NCI-H526 (cell line): ENCODE measurements around the gene CLRN3.

ENCODE experiments used
- DNase-seq, 2 experiments: peaks; one replicate each; lab custom pipeline; 2025; lab: John Stamatoyannopoulos, UW

The CLRN3 gene

DNA sequence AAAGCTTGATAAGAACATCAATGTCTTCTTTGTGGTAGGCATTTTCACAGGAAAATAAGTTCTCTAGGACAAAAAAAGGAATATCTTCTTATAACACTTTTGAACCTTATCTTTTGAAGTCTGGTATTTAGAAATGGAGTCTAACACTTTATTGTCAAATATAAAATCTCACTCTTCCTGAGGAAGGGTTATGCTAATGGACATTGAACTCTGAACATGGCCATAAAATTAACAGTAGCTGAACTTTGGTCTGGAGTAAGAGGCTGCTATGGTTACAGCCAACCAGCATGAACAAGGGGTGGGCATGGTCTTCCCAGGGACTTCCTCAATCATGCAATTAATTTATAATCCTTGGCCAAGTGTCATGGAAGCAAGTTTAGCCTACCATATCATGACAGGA is at the start of gene CLRN3:
CLRN3 (minus strand) TSS at position 199 of the 400 bp plus-strand sequence; CDS start at position 42, 157 bp downstream.
- peak; percentile 83 to 85 for DNase-seq

DNA sequence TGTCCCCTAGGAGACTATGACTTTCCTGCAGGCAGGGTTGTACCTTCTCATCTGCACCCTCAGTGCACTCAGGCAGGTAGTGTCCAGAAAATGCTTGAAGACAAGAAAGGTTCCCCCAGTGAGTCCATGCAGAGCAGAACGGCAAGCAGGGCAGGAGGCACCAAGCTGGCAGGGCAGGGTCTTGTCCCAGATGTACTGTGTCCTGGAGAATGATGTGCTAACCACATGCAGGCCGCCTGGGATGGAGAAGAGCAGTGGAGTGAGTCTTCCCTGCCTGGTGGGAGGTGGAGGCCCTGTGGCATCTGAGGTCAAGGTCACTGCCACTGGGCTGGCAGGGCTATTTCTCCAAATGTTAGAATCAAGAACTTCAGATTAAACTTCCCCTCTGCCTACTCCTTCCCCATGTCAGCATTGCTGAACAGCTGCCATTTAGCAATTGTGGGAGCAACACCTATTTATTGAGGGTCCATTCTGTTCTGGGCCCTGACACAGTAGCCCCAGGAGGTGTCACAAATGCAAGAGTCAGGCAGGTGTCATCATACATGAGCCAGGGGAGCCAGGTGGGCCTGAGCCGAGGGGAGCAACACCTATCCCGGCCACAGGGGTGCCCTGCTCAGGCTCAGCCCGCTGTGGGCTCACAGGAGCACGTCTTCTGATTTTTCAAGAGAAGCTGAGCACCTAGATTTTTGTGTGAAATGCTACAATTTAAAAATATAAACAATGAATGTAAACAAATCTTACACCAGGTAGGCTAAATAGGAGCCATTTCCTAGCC is 48.3 kb upstream of the CLRN3 start:
- no peak for DNase-seq

GRCh38 chr10:127939786-127940330 is 47.1 kb upstream of the CLRN3 start:
- no peak for DNase-seq

GRCh38 chr10:127937915-127938463 is 45.2 kb upstream of the CLRN3 start:
- DNase-seq, result no peak

- no peak for DNase-seq
Measured at GRCh38 chr10:127937069-127937468, 44.3 kb upstream of the CLRN3 start.

- no peak for DNase-seq
Measured at GRCh38 chr10:127935071-127935561, 42.4 kb upstream of the CLRN3 start.

- no peak for DNase-seq
Measured at GRCh38 chr10:127934383-127934782, 41.6 kb upstream of the CLRN3 start.

DNA sequence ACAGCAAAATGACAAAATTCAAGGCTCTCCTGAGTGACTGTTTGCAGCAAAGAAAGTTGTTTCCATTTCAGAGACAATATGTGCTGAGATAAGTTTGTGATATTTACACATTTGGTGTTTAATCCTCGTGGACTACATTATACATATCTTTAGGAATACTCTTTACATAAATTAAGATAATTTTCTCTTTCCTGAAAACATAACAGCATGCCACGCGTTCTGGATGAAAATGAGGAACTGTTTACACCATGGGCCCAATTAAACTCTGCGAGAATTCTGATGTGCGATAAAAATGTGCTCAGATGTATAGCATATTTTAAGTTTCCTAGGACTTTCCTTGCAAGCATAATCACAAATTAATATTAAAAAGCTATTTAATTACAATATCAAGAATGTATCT is 40.5 kb upstream of the CLRN3 start:
- DNase-seq, result no peak

DNA sequence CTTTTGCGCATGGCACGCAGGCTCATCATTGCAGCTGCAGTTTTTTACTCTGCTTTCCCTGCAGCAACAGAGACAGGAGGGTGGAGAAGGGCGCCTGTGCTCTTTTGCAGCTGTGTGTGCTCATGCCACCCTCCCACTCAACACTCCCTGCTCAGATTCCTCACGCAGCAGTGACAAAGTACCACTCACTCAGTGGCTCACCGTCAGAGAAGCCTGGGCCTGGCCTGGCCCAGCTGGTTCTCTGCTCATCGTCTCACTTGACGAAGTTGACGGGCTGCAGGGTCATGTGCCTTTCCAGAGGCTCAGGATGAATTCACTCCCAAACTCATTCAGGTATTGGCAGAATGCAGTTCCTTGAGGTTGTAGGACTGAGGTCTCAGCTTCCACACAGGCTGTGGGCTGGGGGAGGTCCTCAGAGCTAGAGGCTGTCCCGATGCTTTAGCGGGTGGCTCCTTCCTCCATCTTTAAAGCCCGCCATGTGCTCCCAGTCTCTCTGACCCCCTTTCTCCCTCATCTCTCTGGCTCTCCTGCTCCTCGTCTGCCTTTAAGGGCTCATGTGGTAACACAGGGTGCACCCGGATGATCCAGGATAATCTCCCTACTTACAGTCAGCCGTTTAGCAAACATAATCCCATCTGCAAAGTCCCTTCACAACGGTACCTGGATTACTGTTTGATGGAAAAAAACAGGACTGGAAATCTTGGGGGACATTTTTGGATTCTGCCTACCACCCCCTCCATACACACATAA is 40.0 kb upstream of the CLRN3 start:
- DNase-seq, result no peak

DNA sequence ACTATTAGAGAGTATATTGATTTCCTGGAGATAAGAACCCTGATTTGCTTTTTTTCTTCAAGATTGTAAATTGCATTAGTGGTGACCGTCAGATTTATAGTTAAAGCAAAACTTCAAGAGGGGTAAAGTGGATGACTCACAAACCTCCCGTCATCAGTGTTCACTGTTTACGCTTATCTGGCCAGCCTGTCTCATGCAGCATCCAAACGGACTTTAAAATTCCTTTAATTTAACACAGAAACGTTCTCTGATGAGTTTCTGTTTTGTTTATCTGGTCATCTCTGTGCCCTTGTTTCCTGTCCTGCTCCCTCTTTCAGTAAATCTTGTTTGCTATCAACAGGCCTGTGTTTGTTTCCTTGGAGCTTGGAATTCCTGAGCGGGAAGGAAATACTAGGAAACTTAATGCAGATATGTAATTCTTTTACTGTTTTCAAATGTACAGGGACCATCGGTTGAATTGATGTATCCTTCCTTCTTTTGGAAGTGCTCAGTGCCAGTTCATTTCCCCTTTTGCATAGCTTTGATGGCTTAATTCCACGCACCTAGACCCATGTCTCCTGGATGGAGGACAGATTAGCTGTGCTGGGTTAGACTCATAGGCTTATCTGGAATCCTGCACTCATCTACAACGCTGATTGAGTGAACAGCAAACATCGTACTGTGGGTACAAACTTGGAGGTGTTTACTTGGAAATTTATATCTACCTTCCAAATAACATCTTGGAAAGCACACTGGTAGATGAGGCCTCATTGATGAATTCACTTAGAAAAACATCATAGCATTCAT is 35.5 kb upstream of the CLRN3 start:
- DNase-seq, result no peak

DNA sequence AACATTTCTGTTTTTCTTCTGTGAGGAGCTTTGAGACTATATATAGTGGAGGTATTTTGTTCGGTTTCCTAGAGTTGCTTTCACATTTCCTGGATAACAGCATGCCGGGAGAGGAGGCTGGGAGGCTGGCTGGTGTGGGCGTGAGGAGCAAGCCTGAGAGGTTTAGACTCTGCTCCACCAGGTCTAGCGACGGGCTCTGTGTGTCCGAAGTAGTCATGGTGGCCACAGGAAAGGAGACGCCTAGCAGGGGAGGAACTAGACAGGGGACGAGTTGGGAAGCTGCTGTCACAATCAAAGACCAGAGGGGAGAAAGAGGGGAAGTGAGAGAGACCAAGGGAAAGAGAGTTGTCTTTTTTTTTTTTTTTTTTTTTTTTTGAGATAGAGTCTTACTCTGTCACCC is 33.7 kb upstream of the CLRN3 start:
- DNase-seq, result no peak

- no peak for DNase-seq
Measured at GRCh38 chr10:127925471-127926207, 32.9 kb upstream of the CLRN3 start.

DNA sequence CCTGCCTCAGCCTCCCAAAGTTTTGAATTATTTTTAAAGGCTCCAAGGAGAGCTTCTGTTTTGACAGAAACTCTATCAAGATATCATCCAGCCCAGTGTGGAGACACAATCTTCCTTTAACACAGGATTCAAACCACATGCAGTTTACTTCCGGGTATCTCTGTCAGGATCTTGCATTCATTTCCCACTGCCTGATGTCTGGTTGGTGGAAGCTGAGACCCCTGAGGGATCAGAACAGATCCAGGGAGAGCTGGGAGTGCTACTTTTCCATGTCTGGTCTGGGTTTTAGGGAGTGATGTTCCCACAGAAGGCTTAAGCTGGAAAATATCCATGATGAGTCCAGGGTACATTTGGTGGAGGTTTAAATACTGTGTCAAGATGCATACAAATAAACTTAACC is 30.9 kb upstream of the CLRN3 start:
- no peak for DNase-seq

DNA sequence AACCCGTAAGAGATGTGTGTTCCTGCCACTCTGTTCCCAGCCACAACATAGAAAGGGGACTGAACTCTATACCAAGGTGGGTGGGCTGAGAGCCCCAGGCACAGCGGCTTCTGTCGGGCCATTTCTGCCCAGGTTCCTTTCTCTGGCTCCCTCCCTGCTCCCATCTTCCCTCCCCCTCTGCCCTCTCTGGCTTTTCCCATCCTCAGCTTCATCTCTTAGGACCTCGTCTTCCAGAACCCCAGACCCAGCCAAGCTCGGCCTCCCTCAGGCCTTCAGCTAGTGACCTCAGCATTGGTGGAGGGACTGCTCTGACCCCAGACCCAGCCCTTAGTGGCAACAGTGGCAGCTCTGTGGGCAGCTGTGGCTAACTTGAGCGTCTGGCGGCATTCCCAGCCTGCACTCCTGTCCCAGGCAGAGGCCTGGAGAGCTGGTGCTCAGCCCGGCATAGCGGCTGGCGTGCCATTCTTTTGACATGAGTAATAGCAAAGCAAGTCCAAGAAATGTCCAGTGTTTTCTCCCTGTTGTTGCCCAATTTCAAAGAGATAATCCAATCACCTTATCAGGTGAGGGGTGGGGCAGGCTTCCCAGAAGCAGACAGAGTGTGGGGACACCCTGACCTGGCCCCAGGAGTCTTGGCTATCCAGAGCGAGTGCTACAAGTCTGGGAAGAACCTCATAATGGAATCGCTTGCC is 30.1 kb upstream of the CLRN3 start:
- DNase-seq, result no peak

DNA sequence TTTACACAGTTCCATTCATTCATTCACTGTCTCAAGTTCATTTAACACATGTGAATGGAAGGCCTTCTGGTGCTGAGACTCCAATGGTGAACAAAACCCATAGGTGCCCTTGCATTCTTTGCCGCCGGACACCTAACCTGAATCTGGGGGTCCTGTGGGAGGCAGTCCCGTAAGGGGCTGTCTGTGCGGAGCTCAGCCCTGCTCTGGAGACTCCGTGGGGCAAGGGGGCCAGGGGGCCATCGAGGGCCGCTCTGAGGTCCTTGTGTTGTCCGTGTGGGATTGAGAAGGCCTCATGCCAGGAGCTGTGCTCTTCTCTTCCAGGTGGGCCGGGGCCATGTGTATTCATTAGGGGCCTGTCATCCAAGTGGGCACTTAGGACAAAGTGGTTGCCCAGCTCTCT is 29.5 kb upstream of the CLRN3 start:
- DNase-seq, result no peak

GRCh38 chr10:127921753-127922145 is 29.0 kb upstream of the CLRN3 start:
- DNase-seq, result no peak

- no peak for DNase-seq
Measured at GRCh38 chr10:127921075-127921752, 28.5 kb upstream of the CLRN3 start.

DNA sequence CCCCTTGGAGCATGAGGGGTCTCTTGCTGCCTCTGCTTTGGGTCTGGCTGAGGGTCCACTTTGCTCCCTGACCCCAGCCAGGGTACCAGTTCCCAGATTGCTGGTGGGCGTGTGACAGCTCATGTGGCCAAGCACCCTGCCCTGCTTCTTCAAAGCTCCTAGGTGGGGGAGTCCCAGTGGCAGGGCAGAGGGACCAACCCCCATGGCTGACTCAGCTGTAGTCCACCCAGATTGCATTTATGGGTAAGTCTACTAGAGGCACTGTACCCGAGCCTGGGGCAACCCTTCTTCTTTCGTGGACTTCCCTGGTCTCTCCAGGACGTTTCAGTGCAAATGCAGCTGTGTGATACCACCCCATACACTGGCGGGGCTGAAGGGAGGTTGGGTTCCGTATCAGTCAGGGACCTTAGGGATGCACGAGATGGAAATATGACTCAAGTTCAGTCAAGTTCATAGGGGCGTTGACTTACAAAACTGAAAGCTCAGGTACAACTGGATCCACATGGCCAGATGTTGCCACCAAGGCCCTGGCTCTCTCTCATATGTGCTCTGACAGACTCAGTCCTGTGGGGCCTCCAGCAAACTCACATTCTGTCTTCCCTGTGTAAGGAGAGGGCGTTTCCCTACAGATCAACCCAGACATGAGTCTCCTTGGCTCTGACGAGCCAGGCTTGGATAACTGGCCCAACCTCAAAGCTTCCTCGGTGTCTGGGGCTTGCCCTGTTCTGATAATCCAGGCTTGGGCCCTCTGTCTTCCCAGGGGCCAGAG is 27.7 kb upstream of the CLRN3 start:
- DNase-seq, result no peak
